HG03575 (cell line): ENCODE results near the gene SLC22A23.
"Not testable (repeated sequence)": the region's sequence is repeated elsewhere in the genome, so short reads cannot be mapped to it uniquely, and the experiment has no call there.

Source experiments
- ATAC-seq: cut with Tn5 transposase; IDR thresholded peaks from one replicate; pipeline ENCODE4 v1.9.1; 2021; ENCODE audit not compliant: unreplicated experiment, insufficient number of reproducible peaks, low FRiP score; ENCODE audit errors: extremely low read depth

Gene SLC22A23

GRCh38 chr6:3252369-3252768 lies 204.5 kb downstream of the SLC22A23 start:
- ATAC-seq, result no peak

- no peak for ATAC-seq
Observed at GRCh38 chr6:3251462-3252314, 205.2 kb downstream of the SLC22A23 start.

- ATAC-seq, result no peak
Observed at GRCh38 chr6:3250231-3250675, 206.6 kb downstream of the SLC22A23 start.

GRCh38 chr6:3249821-3250220 lies 207.0 kb downstream of the SLC22A23 start:
- no peak for ATAC-seq

GRCh38 chr6:3247255-3248146 lies 209.3 kb downstream of the SLC22A23 start:
- ATAC-seq, result no peak

GRCh38 chr6:3245216-3245615 lies 211.6 kb downstream of the SLC22A23 start:
- no peak for ATAC-seq

GRCh38 chr6:3244832-3245161 lies 212.1 kb downstream of the SLC22A23 start:
- ATAC-seq, result not testable (repeated sequence)

- no peak for ATAC-seq
Observed at GRCh38 chr6:3244003-3244831, 212.6 kb downstream of the SLC22A23 start.

- no peak for ATAC-seq
Observed at GRCh38 chr6:3242768-3243167, 214.1 kb downstream of the SLC22A23 start.

GRCh38 chr6:3241745-3242144 lies 215.1 kb downstream of the SLC22A23 start:
- ATAC-seq, result not testable (repeated sequence)

- no peak for ATAC-seq
Observed at GRCh38 chr6:3240595-3240994, 216.3 kb downstream of the SLC22A23 start.

GRCh38 chr6:3239110-3239830 lies 217.6 kb downstream of the SLC22A23 start:
- ATAC-seq, result no peak

GRCh38 chr6:3237761-3238662 lies 218.8 kb downstream of the SLC22A23 start:
- no peak for ATAC-seq

GRCh38 chr6:3236005-3236404 lies 220.8 kb downstream of the SLC22A23 start:
- no peak for ATAC-seq

GRCh38 chr6:3235486-3235885 lies 221.4 kb downstream of the SLC22A23 start:
- ATAC-seq, result no peak

- no peak for ATAC-seq
Observed at GRCh38 chr6:3233904-3234303, 222.9 kb downstream of the SLC22A23 start.

- ATAC-seq, result no peak
Observed at GRCh38 chr6:3233321-3233720, 223.5 kb downstream of the SLC22A23 start.
